ENCODE measurements around the gene TREM2. TPM values are rescaled to one million over a fixed set of nuclear protein-coding genes. Genes with fewer than 3 reads are reported as not detected.

The TREM2 gene
- total RNA-seq, 4 donors from 2014 or later: 10.0 to 46.1 (median 14.3) TPM

- Histone ChIP-seq H3K27me3 (peaks cover 0 to 5% of the 10 kb centered on the region in 2 donors), H3K4me1 (no peaks in the 10 kb centered on the region), H3K9me3 (no peaks in the 10 kb centered on the region), H3K27ac (no peak overlapping the region), H3K4me3 (peak overlapping the region in 1 of 4 donors; percentile 24), H3K36me3 (no peaks in the 10 kb centered on the region)
- no peak for DNase-seq (ENCODE audit: low spot score in 2 of 2)
- TF ChIP-seq POLR2A (IDR thresholded peaks at IDR 0.05) (no peak), EP300 (IDR thresholded peaks at IDR 0.05) (no peak)
- TF ChIP-seq, protein P1, sequence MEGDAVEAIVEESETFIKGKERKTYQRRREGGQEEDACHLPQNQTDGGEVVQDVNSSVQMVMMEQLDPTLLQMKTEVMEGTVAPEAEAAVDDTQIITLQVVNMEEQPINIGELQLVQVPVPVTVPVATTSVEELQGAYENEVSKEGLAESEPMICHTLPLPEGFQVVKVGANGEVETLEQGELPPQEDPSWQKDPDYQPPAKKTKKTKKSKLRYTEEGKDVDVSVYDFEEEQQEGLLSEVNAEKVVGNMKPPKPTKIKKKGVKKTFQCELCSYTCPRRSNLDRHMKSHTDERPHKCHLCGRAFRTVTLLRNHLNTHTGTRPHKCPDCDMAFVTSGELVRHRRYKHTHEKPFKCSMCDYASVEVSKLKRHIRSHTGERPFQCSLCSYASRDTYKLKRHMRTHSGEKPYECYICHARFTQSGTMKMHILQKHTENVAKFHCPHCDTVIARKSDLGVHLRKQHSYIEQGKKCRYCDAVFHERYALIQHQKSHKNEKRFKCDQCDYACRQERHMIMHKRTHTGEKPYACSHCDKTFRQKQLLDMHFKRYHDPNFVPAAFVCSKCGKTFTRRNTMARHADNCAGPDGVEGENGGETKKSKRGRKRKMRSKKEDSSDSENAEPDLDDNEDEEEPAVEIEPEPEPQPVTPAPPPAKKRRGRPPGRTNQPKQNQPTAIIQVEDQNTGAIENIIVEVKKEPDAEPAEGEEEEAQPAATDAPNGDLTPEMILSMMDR (IDR thresholded peaks at IDR 0.05): no peak
- 64 to 67% methylated on average over 13 of the region's 13 CpGs for WGBS, 2 donors
Measured at GRCh38 chr6:41161851-41162552, 914 bp downstream of the TREM2 start.

GRCh38 chr6:41161380-41161779 is 1.5 kb downstream of the TREM2 start:
- Histone ChIP-seq H3K27ac (no peak overlapping the region), H3K9me3 (no peaks in the 10 kb centered on the region), H3K4me1 (no peaks in the 10 kb centered on the region), H3K4me3 (peak overlapping the region in 1 of 4 donors; percentile 24), H3K36me3 (no peaks in the 10 kb centered on the region), H3K27me3 (peaks cover 0 to 5% of the 10 kb centered on the region in 2 donors)
- 85 to 87% methylated on average over 5 to 10 of the region's 10 CpGs for WGBS, 2 donors
- no peak for TF ChIP-seq POLR2A (IDR thresholded peaks at IDR 0.05)
- TF ChIP-seq, protein P1 (IDR thresholded peaks at IDR 0.05): no peak
- no peak for TF ChIP-seq EP300 (IDR thresholded peaks at IDR 0.05)
- DNase-seq (ENCODE audit: low spot score in 2 of 2): no peak

DNA sequence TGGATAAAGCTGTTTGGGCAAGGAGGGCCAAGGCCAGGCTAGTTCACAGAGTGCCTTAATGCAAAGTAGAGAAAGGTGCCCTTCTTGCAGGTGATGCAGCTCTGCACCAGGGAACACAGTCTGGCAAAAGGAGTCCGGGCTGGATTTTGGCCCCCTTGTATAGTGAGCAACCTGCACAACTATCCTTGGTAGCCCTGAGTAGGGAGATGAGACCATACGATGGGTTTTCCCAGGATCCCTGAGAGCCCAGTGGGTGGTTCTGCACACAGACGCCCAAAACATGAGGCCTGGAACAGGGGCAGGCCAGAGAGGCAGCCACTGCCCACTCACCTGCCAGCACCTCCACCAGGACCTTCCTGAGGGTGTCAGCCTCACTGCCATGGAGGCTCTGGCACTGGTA is 2.0 kb downstream of the TREM2 start:
- no peak for DNase-seq (ENCODE audit: low spot score in 2 of 2)
- Histone ChIP-seq H3K9me3 (no peaks in the 10 kb centered on the region), H3K4me1 (no peaks in the 10 kb centered on the region), H3K27ac (no peak overlapping the region), H3K4me3 (no peak overlapping the region), H3K27me3 (peaks cover 0 to 5% of the 10 kb centered on the region in 2 donors), H3K36me3 (no peaks in the 10 kb centered on the region)
- WGBS, 2 donors: 51 to 80% methylated on average over 2 to 3 of the region's 3 CpGs
- TF ChIP-seq, protein P1 (IDR thresholded peaks at IDR 0.05): no peak
- no peak for TF ChIP-seq EP300 (IDR thresholded peaks at IDR 0.05)
- TF ChIP-seq POLR2A (IDR thresholded peaks at IDR 0.05): no peak

DNA sequence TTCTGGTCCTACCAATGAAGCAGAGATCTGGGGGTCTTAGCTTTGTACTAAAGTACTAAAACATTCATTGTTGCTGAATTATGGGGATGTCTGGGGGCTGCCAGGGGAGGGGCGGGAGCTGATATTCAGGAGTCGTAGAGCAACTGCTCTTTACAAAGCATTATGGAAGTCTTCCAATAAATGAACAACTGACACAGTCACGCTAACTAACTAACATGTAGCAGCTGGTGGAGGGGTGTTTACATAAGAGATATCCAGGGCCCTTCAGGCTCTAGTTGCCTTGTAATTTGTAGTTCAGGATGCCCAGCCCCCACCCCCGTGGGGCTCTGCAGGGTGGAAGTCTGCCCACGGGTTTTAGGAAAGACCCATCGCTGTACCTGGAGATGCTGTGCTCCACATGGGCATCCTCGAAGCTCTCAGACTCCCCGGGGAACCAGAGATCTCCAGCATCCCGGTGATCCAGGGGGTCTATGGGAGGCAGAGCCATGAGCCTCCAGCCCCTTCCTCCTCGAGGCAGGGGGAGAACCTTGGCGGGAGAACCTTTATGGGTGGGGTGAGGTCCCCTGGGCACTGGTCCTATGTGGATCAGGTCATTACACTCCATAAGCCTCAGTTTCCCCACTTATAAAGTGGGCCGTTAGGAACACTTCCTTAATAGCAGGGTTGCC is 3.4 kb downstream of the TREM2 start:
- H3K36me3 ChIP-seq: no peaks in the 10 kb centered on the region
- H3K27ac ChIP-seq: no peak overlapping the region
- no peak for DNase-seq (ENCODE audit: low spot score in 2 of 2)
- TF ChIP-seq POLR2A (IDR thresholded peaks at IDR 0.05) (no peak), EP300 (IDR thresholded peaks at IDR 0.05) (no peak)
- TF ChIP-seq, protein P1 (IDR thresholded peaks at IDR 0.05): no peak
- peaks cover 0 to 5% of the 10 kb centered on the region in 2 donors for H3K27me3 ChIP-seq
- no peaks in the 10 kb centered on the region for H3K9me3 ChIP-seq
- no peak overlapping the region for H3K4me3 ChIP-seq
- 65 to 78% methylated on average over 10 to 11 of the region's 12 CpGs for WGBS, 2 donors
- H3K4me1 ChIP-seq: no peaks in the 10 kb centered on the region

GRCh38 chr6:41157323-41157722 is 5.6 kb downstream of the TREM2 start:
- H3K36me3 ChIP-seq: no peaks in the 10 kb centered on the region
- TF ChIP-seq POLR2A (IDR thresholded peaks at IDR 0.05) (no peak), EP300 (IDR thresholded peaks at IDR 0.05) (no peak)
- TF ChIP-seq, protein P1 (IDR thresholded peaks at IDR 0.05): no peak
- WGBS, 2 donors: 76 to 90% methylated on average over 5 of the region's 5 CpGs
- DNase-seq (ENCODE audit: low spot score in 2 of 2): no peak
- H3K27me3 ChIP-seq: peaks cover 0 to 5% of the 10 kb centered on the region in 2 donors
- no peaks in the 10 kb centered on the region for H3K4me1 ChIP-seq
- H3K9me3 ChIP-seq: no peaks in the 10 kb centered on the region
- no peak overlapping the region for H3K27ac ChIP-seq
- H3K4me3 ChIP-seq: no peak overlapping the region
